Stimulated activated CD4-positive, alpha-beta T cell treated with anti-CD3 and anti-CD28 coated beads, Interleukin-2, amount 100 ng/mL, for 48 hours (primary cell): ENCODE measurements around the gene SCN9A.

Source experiments
- DNase-seq, 2 donors: peaks; one replicate each; pipeline ENCODE4 v3.0.0-alpha.2; 2020

SCN9A gene

DNA sequence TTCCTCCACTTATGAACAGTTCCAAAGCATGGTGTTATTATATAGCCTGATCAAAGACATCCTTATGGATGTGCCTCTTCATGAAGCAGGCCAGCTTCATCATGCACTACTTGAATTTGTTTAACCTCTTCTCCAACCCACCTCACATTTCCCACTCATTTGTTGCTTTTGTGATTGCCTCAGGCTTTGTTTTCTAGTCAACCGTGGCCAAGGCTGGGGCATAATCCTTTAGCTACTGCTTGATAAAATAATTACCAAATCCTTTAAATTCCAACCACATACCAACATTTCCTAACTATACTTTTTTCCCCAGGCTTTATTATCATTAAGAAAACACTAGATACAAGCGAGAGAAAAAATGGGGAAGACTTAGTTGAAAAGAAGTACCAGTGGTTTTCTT, 208.3 kb downstream of the SCN9A start:
- no peak for DNase-seq

DNA sequence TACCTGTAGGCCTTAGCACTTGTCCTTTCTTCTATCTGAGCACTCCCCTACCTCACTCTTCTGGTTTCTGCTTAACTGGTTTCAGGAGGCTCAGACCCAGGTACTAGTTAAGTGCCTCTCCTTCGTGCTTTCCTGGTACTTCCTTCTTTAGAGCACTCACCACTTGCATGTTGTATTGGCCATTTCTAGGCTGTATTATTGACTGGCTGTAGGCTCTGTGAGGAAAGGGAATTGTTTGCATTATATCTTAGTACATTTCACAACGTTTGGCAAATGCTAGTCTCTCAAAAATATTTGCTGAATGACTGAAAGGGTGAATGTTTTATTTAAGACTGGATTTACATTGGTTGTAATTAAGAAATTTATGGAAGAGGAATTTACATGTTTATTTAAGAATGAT, 212.0 kb downstream of the SCN9A start:
- DNase-seq: no peak

DNA sequence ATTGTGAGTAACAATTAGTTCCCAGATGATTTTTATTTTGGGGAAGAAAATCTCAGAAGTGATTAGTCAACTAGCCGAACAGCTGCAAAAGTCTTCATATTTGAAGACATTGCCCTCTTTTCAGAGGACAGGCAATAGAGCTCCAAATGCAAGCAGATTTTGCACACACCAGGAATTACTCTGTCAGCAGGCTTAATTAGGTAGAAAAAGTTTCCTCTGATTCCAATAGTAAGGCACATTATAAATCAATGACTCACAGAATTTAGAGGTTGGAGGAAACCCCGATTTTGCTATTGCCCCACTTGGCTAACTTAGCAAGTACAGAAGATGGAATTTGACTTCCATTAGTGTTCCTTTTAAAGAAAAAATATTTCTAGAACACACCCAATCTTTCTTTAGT, 217.2 kb downstream of the SCN9A start:
- no peak for DNase-seq

DNA sequence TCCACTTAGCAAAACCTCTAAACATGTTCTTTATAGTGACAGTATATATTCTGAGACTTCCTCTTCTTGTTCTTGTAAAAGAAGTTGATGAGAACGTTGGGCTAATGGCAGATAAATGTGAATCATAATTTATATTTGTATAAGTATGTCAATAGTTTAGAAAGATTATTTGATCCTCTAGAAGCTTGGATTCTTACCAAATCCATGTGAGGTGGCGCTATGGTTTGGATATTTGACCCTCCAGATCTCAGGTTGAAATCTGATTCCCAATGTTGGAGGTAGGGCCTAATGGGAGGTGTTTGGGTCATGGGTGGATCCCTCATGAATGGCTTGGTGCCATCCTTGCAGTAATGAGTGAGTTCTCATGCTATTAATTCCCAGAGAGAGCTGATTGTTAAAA, 218.2 kb downstream of the SCN9A start:
- no peak for DNase-seq

DNA sequence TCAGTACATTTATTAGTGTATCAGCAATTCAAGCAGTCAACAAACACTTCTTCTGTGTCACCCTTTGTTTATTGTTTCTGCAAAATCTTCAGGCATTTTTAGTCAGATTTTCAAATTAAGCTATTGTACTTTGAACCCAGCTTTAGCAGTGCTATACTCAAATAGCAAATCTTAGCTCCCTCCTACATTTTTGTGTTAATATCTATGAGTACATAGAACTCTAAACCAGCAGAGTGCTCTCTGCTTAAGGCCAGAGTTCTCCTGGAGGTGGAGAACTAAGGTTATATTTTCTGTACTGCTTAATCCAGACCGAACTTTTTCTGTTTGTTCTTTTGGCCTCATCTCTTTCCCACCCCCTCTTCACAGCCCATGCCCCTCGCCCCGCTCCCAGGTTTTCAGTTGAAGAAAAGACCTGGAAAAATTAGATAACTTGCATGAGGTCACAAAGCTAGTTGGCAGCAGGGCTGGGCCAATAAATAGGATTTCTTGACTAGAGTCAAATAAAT, 218.7 kb downstream of the SCN9A start:
- DNase-seq: no peak

DNA sequence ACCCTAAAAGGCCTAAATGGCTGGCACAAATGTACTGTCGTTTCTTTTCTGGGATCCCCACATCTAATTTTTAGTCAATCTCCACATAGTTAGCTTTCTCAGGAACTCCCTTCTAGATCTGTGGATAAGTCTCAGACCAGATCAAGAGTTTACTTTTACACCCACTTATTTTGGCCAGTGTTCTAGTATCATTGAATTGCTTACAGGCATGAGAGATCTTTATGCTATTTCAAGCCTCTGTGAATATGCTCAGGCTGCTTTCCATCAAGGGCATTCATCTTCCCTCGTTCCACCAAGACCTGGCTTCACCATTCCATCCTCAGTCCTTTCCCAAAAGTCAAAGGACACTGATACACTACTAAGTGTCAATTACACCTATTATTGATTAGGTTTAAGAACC, 220.2 kb downstream of the SCN9A start:
- DNase-seq: no peak

DNA sequence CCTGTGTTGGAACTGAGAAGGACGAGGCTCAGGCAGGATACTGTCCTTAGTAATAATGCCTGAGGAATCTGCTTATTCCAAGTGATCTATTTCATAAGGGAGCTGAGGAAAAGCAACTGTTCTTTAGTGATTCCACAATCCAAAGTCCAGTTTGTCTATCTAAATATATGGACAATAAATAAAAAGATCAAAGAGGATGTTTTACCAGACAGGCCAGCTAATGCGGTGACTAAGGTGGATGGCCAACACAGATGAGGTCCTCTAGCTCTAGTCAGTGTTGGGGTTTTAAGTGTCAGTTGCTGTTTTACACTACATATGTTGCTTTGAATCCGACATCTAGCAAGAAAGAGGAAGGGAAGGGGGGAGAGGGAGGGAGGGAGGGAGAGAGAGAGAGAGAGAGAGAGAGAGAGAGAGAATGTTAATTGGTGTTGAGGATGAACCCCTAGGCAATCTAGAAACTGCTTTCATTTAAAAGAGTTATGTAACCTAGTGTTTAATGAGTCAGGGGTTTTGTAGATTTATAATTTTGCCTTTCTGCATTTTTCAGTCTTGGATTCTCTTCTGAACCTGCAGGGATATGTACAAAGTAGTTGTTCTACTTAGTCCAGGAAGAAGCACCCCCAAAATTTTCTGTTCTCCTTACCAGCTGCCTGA, 220.9 kb downstream of the SCN9A start:
- DNase-seq: no peak

DNA sequence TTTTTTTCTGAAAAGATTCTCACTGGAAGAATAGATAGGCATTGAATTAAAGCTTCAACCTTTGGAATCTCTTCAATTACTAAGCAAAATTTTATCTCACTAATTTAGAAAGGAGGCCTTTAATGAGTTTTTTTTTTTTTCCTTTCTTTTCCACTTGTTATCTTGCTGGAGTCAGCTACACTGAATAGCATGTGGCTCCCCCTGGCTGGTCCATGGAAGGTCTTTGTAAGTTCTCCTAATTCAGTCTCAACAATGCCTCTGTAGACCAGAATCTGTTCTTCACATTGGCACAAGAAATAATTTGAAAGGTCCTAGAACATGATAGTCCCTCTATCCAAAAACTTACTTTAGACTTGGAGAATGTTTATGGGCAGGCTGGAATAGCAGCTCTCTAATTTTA, 223.7 kb downstream of the SCN9A start:
- no peak for DNase-seq

DNA sequence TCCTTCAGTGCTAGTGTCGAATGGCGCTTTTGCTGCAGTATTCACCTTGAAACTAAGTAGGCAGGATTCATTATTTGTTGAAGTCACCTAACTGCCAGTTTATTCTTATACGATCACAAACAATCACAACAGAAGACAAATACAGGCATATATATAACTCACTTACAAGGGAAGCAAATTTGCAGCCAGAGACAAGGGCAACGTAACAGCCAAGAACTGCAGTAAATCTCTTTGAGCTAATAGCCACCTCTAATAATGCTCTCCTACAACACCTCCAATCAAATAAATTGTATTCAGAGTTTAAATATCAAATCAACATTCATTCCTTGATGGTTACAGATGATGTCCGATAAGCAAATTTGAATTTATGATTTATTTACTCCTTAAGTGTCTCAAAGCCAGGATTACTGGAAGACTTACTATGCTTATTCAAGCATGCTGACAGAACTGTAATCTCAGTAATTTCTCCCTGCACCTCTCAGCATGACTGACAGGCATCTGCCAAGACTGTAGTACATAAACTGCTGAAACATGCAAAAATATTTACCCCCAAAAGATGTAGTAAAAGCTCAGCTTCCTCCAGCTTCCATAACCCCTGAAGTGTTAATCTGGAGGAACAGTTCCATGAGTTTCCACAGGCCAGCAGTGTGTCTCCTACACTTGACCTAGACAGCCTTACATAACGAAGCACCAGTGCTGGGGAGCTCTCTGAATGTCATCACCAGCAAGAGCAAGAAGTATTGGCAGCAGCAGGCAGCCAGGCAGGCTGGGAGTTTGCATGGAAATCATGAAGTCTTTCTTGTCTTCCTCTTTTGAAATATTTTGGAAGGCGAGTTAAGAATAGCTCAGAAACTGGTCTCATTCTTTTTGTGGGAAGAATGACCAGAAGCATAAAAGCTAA, 227.0 kb downstream of the SCN9A start:
- no peak for DNase-seq

DNA sequence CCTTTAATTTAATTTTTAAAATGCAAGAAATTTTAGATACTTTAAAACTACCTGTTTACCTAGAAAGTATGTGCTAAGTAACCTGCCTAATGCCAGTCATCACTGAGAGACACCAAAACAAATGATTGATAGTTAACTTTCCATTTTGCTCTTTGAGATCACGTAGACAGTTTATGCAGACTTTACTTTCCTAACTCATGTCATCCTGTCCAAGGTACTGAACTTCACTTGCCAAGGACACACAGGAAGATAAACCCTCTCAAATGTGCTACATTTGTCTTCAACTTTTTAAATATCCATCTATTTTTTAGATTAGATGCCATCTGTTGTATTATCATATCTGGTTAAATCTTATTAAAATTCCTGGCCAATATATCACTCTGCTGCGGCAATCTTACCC, 227.9 kb downstream of the SCN9A start:
- DNase-seq: no peak
